ENCODE results near the gene PRAC2. TPM values are rescaled to one million over a fixed set of nuclear protein-coding genes. Genes with fewer than 3 reads are reported as not detected.

PRAC2 gene
- total and polyA plus RNA-seq, 4 donors = not detected

GRCh38 chr17:48720266-48721008 lies 2.5 kb upstream of the PRAC2 start:
- DNase-seq (ENCODE audit: low spot score) = no peak
- Histone ChIP-seq H3K27ac (ENCODE audit: low read depth in 1 of 2, low read length in 2 of 2) (no peak overlapping the region), H3K36me3 (ENCODE audit: control insufficient read depth in 4 of 4, insufficient read depth in 3 of 4, low read depth in 1 of 4, low read length in 3 of 4) (no peaks in the 10 kb centered on the region), H3K9ac (ENCODE audit: low read depth in 1 of 2, low read length in 2 of 2) (no peak overlapping the region), H3K9me3 (ENCODE audit: control insufficient read depth in 4 of 4, low read length in 3 of 4) (peaks cover 0 to 11% (median 0%) of the 10 kb centered on the region in 4 donors), H3K27me3 (ENCODE audit: control insufficient read depth in 4 of 4, insufficient read depth in 4 of 4, low read length in 3 of 4) (peaks cover 8 to 49% (median 28%) of the 10 kb centered on the region in 4 donors), H3K4me1 (ENCODE audit: control insufficient read depth in 4 of 4, insufficient read depth in 4 of 4, low read length in 3 of 4) (peaks cover 0 to 26% (median 5%) of the 10 kb centered on the region in 4 donors), H3K4me3 (ENCODE audit: low read depth in 1 of 3, low read length in 3 of 3) (no peak overlapping the region)
- 25% methylated on average over 11 of the region's 11 CpGs for WGBS
- TF ChIP-seq RXRA (IDR thresholded peaks at IDR 0.05) (no peak), MAX (IDR thresholded peaks at IDR 0.05) (no peak), JUND (IDR thresholded peaks at IDR 0.05) (no peak), RAD21 (IDR thresholded peaks at IDR 0.05) (no peak), GABPA (IDR thresholded peaks at IDR 0.05 in 1 of 2, conservative IDR thresholded peaks at IDR 0.05 in 1 of 2) (no peak), ZBTB33 (IDR thresholded peaks at IDR 0.05) (no peak), EGR1 (IDR thresholded peaks at IDR 0.05; ENCODE audit: low read depth in 2 of 2) (no peak), REST (IDR thresholded peaks at IDR 0.05) (no peak), CTCF (IDR thresholded peaks at IDR 0.05; ENCODE audit: low read depth, low read length, missing input control) (no peak), TAF1 (conservative IDR thresholded peaks at IDR 0.05) (no peak), HNF4A (conservative IDR thresholded peaks at IDR 0.05) (no peak), NR2F2 (IDR thresholded peaks at IDR 0.05) (no peak), FOXA2 (IDR thresholded peaks at IDR 0.05) (no peak), ATF3 (IDR thresholded peaks at IDR 0.05) (no peak), HNF4G (IDR thresholded peaks at IDR 0.05) (no peak), SP1 (IDR thresholded peaks at IDR 0.05) (no peak), YY1 (IDR thresholded peaks at IDR 0.05) (no peak), FOXA1 (IDR thresholded peaks at IDR 0.05) (no peak)
